Stimulated activated CD4-positive, alpha-beta T cell treated with anti-CD3 and anti-CD28 coated beads, Interleukin-15, amount 100 ng/mL, for 48 hours (primary cell): ENCODE results near the gene MRPL9.

ENCODE experiments used
- DNase-seq, 2 donors: peaks; one replicate each; pipeline ENCODE4 v3.0.0-alpha.2; 2020; ENCODE audit warnings: low read depth in 2 of 2

The MRPL9 gene

DNA sequence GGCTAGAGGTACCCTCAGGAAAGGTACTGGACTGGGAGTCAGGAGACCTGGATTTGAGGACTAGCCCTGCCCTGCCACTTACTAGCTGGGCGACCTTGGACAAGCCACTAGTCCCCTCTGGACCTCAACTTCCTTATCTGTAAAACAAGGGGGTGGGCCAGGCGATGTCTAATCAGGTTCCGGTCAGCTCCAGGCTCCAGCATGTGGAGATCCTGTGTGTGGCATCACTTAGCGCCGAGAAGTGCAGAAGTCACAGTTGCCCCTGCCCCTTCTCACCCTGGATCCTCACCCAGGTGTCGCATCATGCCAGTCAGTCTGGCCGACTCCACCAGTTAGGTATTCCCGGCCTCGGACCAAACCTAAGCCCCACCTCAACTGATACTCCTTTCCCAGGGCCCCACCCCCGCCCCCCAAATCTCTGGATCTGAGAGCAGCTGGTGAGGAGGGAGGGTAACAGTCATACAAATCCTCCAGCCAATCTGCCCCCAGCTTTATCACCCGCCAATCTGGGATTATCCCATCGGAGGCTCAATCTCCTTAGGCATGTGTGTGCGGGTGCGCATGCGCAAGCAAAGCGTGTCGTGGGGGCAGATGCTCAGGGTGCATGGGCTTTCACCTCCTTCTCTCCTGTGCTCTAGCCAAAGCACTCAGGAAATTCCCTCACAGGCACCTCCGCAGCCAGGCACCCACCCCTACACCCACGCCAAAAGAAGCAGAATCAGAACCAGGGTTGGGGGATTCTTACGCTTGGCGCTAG is 52.1 kb downstream of the MRPL9 start:
- no peak for DNase-seq

DNA sequence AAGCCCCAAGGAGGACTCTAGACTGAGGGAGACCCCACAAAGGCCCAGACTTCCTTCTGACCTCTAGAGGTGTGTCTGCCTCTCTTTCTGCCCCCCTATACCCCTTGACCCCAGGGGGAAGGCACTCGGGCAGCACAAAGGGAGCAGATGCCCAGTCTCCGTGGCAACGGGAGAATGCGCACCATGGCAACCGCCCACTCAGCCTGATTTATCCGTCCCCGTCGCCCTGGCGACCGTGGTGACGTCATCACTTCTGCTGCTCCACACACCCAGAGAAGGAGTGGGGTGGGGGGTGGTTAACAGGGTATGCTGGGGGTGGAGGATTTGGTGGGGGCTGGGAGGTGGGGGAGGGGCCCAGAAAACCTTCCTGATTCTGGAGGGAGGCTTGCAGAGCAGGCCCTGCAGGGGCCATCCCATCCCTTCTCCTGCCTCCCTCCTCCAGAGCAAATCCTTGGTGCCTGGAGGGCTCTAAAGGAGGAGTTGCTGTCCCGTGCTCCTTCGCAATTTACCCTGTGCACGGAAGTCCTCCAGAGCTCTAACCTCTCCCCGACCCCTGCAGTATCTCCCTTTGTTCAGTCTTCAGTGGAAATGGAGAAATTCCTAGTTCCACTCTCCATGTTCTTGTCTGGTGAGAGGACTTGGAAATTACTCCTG is 53.0 kb downstream of the MRPL9 start:
- peak in 1 of 2 donors; percentile 22 for DNase-seq
